Fibroblast of upper back skin (primary cell): ENCODE results near the gene NKAIN2.

Experiments used
- DNase-seq: peaks from one replicate; pipeline ENCODE4 v3.0.0-alpha.2; 2013

NKAIN2 gene

GRCh38 chr6:123803504-123804013 lies at the start of gene NKAIN2:
NKAIN2 (plus strand) TSS chr6:123803865.
- no peak for DNase-seq

- DNase-seq: no peak
These were observed 44.2 kb upstream of the NKAIN2 start for GRCh38 chr6:123759472-123759871.

- DNase-seq: no peak
These were observed 39.8 kb upstream of the NKAIN2 start for GRCh38 chr6:123763904-123764303.

- DNase-seq: no peak
These were observed 38.9 kb upstream of the NKAIN2 start for GRCh38 chr6:123764722-123765121.

GRCh38 chr6:123768921-123769320 lies 34.7 kb upstream of the NKAIN2 start:
- DNase-seq: no peak

- DNase-seq: no peak
These were observed 34.2 kb upstream of the NKAIN2 start for GRCh38 chr6:123769431-123769830.

GRCh38 chr6:123770247-123770949 lies 33.3 kb upstream of the NKAIN2 start:
- DNase-seq: no peak

GRCh38 chr6:123771126-123771525 lies 32.5 kb upstream of the NKAIN2 start:
- no peak for DNase-seq

- peak; percentile 2 for DNase-seq
These were observed 26.1 kb upstream of the NKAIN2 start for GRCh38 chr6:123777563-123777962.

- DNase-seq: no peak
These were observed 23.6 kb upstream of the NKAIN2 start for GRCh38 chr6:123780021-123780420.

- DNase-seq: no peak
These were observed 19.3 kb upstream of the NKAIN2 start for GRCh38 chr6:123784330-123784729.

GRCh38 chr6:123785039-123785438 lies 18.6 kb upstream of the NKAIN2 start:
- DNase-seq: no peak

- no peak for DNase-seq
These were observed 15.3 kb upstream of the NKAIN2 start for GRCh38 chr6:123788319-123788718.

GRCh38 chr6:123794190-123794589 lies 9.5 kb upstream of the NKAIN2 start:
- no peak for DNase-seq

GRCh38 chr6:123794799-123795198 lies 8.9 kb upstream of the NKAIN2 start:
- DNase-seq: no peak

- no peak for DNase-seq
These were observed 2.6 kb upstream of the NKAIN2 start for GRCh38 chr6:123801067-123801466.

GRCh38 chr6:123802351-123802696 lies 1.3 kb upstream of the NKAIN2 start:
- DNase-seq: no peak

- DNase-seq: peak; percentile 63
These were observed 765 bp upstream of the NKAIN2 start for GRCh38 chr6:123802697-123803503.

- DNase-seq: no peak
These were observed 535 bp downstream of the NKAIN2 start for GRCh38 chr6:123804014-123804786.

- no peak for DNase-seq
These were observed 1.3 kb downstream of the NKAIN2 start for GRCh38 chr6:123804787-123805540.

- no peak for DNase-seq
These were observed 2.3 kb downstream of the NKAIN2 start for GRCh38 chr6:123805921-123806320.

GRCh38 chr6:123806561-123806960 lies 2.9 kb downstream of the NKAIN2 start:
- DNase-seq: no peak

- no peak for DNase-seq
These were observed 4.9 kb downstream of the NKAIN2 start for GRCh38 chr6:123808556-123808955.
